Astrocyte of the spinal cord (primary cell): ENCODE results near the gene ANXA10.

Experiments used
- DNase-seq: peaks from one replicate; pipeline ENCODE4 v3.0.0; 2011; ENCODE audit warnings: low read depth, low spot score
- H3K4me3 ChIP-seq: 2 replicates; pipeline ENCODE4 v1.5.1; 2011; ENCODE audit warnings: low read depth, mild to moderate bottlenecking, low read length, moderate library complexity
- in situ Hi-C: cut with HindIII; loops from 2 replicates; pipeline ENCODE4 v1.10.0; 2017; ENCODE audit warnings: low sequenced_read_pairs
- TF ChIP-seq, protein P1 (sequence below): IDR thresholded peaks from 2 replicates; pipeline ENCODE4 v1.5.1; 2012; ENCODE audit warnings: low read depth, mild to moderate bottlenecking, low read length, inconsistent platforms

ANXA10 gene

DNA sequence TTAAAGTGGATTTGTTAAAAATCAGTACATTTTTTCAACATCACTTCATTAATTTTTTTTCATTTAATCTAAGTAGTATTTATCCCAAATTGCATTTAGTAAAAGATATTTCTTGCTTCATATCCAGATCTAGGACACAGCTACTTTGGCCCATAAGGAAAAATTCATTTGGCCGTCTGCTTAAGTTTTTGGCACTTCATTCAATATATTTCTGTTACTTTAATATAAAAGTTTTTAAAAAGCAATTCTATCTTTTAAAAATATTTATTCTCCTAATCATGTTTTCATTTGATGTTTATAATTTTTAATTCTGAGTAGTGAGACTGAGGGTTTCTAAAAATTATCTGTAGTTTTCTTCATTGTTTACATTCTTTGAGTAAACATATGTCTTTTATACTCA is 28.5 kb downstream of the ANXA10 start:
- no peak overlapping the region for H3K4me3 ChIP-seq
- TF ChIP-seq, protein P1, sequence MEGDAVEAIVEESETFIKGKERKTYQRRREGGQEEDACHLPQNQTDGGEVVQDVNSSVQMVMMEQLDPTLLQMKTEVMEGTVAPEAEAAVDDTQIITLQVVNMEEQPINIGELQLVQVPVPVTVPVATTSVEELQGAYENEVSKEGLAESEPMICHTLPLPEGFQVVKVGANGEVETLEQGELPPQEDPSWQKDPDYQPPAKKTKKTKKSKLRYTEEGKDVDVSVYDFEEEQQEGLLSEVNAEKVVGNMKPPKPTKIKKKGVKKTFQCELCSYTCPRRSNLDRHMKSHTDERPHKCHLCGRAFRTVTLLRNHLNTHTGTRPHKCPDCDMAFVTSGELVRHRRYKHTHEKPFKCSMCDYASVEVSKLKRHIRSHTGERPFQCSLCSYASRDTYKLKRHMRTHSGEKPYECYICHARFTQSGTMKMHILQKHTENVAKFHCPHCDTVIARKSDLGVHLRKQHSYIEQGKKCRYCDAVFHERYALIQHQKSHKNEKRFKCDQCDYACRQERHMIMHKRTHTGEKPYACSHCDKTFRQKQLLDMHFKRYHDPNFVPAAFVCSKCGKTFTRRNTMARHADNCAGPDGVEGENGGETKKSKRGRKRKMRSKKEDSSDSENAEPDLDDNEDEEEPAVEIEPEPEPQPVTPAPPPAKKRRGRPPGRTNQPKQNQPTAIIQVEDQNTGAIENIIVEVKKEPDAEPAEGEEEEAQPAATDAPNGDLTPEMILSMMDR: no peak
- DNase-seq: no peak
- in situ Hi-C loops: no loop called here

DNA sequence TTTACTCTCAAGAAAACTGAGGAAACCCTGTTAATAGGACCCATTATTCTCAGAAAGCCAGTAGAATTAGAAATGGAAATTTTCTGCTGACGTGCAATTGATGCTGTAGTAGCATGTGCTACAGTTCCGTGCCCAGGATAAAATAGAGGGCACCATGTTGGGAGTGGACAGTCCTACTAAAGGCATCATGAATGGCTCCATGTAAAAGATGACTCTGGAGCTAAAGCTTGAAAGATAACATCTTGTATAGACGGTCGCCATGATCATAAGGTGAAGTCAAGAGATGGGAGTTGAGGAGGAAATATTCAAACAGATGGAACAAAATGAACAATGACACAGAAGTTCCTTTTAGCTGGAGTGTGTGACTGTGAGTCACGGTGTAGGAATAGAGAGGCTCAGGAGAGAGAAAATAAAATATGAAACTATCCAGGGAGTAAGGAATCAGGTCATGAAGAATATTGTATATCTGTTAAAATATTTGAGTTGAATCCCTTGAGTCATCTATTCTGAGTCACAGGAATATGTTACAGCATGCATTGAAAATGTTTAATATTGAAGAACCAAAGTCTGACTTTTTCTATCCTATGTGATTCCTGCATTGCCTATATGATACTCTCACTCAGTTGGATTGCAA is 31.8 kb downstream of the ANXA10 start:
- DNase-seq: peak; percentile 57
- no peak overlapping the region for H3K4me3 ChIP-seq
- TF ChIP-seq, protein P1: no peak
- in situ Hi-C loops: no loop called here

DNA sequence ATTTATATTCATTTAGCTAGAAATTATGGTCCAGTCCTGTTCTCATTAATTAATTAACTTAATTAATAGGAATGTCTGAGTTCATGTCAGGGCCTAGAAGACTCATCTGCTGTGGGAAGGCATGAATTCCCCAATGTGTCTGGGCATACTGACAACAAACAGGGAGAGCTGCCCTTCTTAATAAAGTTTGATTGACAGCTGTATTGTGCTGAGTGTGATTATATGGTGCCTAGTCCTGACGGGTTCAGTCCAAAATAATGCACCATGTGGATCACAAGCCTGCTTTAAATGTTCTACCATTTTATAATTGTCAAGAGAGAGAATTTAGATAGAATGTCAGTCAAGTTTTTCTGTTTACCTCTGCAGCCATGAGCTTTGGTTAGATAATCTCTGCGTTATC is 34.6 kb downstream of the ANXA10 start:
- TF ChIP-seq, protein P1: no peak
- DNase-seq: no peak
- H3K4me3 ChIP-seq: no peak overlapping the region
- in situ Hi-C loops: no loop called here

DNA sequence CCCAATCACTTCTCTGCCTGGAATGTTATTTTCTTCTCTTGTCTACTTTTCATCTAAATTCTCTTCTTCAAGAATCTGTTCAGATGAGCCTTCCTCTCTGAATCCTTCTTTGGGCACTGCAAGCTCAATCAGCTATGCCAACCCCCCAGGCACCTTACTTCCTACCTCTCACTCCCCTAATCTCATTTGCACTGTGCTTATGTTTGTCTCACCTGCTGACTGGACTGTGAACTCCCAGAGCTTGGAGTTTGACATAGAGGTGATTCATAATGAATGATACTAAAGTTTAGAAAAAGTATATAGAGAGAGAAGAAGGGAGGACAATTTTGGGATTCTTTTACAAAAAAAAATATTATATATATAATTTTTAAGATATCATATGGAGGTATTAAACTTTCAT is 36.3 kb downstream of the ANXA10 start:
- TF ChIP-seq, protein P1: no peak
- DNase-seq: no peak
- H3K4me3 ChIP-seq: no peak overlapping the region
- in situ Hi-C loops: no loop called here

DNA sequence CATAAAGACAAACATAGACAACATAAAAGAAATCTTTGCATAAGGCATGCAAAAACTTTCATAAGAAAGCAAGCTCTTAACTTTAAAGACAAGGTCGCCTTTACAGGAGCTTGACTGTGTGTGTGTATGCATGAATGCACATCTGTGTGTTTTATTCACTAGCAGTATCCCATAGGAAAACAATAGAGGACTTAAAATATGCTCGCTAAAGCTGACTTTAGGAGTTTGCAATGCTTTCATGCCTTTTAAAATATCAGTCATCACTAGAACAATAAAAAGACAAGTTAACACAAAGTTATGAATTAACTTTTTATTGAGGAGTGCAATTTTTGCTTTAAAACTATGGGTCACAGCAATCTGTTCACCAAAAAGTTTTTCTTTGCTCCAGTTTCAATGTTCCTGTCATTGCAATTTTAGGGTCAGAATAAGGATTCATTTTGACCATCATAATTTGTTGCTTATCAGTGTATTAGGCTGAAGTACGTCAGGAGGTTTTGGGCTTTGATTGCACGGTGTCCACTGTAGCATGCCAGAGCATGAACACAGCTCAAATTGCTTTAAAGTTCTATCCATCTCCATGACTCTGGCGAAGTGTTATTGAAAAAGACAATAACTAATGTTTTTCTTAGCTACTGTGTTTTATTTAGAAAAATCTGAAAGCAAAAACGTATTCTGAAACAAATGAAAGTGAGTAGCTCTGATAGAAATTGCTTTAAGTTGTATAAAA is 36.9 kb downstream of the ANXA10 start:
- DNase-seq: no peak
- TF ChIP-seq, protein P1: no peak
- no peak overlapping the region for H3K4me3 ChIP-seq
- in situ Hi-C loops: no loop called here

DNA sequence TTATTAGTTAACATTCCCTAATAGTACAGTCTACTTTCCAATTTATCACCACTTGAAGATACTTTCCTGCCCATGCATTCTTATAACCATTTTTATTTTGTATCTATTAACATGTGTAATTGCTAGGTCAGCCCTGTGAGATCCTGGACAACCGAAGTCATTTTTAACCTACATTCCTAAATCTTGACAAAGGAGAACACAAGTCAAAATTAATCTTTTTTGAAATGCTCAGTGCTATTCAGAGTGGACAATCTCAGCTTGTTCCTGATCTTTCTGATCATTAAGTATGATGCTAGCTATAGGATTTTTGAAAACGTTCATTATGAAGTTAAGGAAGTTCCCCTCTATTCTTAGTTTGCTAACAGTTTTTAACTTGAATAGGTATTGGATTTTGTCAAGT is 37.5 kb downstream of the ANXA10 start:
- no peak overlapping the region for H3K4me3 ChIP-seq
- in situ Hi-C loops: no loop called here
- TF ChIP-seq, protein P1: no peak
- DNase-seq: no peak
